DOHH2 (cell line): Measurements from ENCODE around the gene BCL11B.

Experiments used
- EZH2phosphoT487 ChIP-seq: fragments of 200-600 bp; sonication (generic); IDR thresholded peaks from 2 replicates; pipeline ENCODE4 v1.6.1; 2017; ENCODE audit warnings: borderline replicate concordance, mild to moderate bottlenecking, antibody characterized with exemption, low read length, moderate library complexity, mixed read lengths
- TF ChIP-seq, protein P1 (sequence below): fragments of 200-600 bp; sonication (generic); IDR thresholded peaks from one replicate; pipeline ENCODE4 v1.5.1; 2014; ENCODE audit warnings: antibody characterized with exemption, mild to moderate bottlenecking, low read depth, low read length; ENCODE audit not compliant: poor library complexity, severe bottlenecking

DNA sequence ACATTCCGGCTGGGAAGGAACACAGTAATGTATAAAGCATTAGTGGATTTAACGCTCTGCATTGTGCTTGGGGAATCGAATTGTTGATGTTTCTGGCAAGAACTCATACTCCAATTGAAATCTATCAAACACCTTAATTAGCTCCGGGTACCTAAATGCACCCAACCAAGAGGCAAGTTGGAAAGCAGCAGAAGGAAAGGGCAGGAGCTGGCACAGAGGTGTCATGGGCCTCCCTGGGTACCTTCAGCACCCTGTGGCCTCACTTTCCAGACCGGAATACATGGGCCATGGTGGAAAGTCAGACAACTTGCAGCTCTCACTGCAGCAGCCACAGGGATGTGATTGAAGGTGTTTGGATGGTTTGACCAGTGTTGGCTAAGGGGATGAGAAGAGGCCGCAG lies 6.8 kb upstream of the BCL11B start:
- TF ChIP-seq, protein P1, sequence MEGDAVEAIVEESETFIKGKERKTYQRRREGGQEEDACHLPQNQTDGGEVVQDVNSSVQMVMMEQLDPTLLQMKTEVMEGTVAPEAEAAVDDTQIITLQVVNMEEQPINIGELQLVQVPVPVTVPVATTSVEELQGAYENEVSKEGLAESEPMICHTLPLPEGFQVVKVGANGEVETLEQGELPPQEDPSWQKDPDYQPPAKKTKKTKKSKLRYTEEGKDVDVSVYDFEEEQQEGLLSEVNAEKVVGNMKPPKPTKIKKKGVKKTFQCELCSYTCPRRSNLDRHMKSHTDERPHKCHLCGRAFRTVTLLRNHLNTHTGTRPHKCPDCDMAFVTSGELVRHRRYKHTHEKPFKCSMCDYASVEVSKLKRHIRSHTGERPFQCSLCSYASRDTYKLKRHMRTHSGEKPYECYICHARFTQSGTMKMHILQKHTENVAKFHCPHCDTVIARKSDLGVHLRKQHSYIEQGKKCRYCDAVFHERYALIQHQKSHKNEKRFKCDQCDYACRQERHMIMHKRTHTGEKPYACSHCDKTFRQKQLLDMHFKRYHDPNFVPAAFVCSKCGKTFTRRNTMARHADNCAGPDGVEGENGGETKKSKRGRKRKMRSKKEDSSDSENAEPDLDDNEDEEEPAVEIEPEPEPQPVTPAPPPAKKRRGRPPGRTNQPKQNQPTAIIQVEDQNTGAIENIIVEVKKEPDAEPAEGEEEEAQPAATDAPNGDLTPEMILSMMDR, result no peak
- TF ChIP-seq EZH2phosphoT487, result no peak
